Measurements from ENCODE around the gene PRDM5.

PRDM5 gene

DNA sequence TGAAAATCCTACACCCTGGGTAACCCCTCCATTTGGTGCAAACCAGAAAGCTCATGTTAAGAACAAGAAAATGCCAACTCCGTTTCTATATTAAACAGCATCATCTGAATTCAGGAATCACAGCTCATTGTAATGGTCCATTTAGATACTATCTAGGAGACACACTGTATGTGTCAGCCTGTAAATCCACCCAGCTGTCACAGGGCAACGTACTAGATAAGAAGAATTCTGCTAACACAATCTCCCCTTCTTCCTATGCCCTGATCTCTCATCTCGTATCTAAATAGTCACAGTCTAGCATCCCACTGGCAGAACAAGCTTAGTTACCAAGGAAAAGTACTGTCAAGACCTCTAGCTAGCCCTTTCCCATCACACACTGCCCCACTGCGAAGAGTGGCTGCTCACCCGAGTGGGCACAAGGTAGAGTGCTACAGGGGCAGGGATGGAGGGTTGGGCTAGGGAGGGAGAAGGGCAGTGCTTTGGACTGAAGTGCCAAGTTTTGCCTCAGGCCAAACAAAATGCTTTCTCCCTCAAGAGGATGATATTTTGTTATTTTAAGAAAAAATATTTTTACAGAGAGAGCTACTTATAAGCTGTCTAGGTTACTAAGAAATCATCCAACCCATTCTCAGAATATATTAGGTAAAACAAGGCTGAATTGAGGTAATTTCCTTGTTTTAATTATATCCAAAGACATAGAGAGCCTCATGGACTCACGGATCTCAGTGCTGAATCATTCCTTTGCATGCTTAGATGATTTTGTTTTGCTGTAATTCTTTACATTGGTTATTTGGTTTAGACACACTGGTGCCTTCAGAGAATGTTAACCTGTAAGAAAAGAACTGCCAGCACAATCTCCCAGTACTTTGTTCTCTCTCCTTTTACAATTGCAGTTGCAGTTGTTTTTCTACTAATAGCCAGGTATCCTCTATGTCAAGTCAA is 196.6 kb downstream of the PRDM5 start:
- TF ChIP-seq, protein P1, sequence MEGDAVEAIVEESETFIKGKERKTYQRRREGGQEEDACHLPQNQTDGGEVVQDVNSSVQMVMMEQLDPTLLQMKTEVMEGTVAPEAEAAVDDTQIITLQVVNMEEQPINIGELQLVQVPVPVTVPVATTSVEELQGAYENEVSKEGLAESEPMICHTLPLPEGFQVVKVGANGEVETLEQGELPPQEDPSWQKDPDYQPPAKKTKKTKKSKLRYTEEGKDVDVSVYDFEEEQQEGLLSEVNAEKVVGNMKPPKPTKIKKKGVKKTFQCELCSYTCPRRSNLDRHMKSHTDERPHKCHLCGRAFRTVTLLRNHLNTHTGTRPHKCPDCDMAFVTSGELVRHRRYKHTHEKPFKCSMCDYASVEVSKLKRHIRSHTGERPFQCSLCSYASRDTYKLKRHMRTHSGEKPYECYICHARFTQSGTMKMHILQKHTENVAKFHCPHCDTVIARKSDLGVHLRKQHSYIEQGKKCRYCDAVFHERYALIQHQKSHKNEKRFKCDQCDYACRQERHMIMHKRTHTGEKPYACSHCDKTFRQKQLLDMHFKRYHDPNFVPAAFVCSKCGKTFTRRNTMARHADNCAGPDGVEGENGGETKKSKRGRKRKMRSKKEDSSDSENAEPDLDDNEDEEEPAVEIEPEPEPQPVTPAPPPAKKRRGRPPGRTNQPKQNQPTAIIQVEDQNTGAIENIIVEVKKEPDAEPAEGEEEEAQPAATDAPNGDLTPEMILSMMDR (IDR thresholded peaks at IDR 0.05; ENCODE audit: low read length, missing control alignments) = no peak
- H3K4me3 ChIP-seq (replicated peaks; ENCODE audit: low read depth, low read length) = no peak overlapping the region
- DNase-seq (ENCODE audit: low read depth) = no peak

DNA sequence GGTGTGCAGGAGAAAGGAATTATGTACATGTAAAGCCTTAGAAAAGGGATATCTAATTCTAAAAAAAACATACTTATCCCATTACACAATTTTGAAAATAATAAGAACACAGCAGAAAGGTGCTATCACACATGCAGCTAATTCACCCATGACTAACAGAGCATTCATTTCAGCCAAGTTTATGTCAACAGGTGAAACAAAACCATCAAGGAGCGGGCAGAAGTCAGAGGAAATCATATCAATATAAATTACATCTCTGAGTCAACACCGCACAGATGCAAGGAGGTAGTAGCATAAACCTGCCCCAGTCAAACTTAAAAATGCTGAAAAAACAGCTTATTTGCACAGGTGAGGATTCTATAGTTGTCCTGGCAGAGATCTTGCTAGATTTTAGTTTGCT is 197.9 kb downstream of the PRDM5 start:
- no peak overlapping the region for H3K4me3 ChIP-seq (replicated peaks; ENCODE audit: low read depth, low read length)
- DNase-seq (ENCODE audit: low read depth) = no peak
- TF ChIP-seq, protein P1 (IDR thresholded peaks at IDR 0.05; ENCODE audit: low read length, missing control alignments) = no peak

GRCh38 chr4:120723986-120724385 is 198.5 kb downstream of the PRDM5 start:
- TF ChIP-seq, protein P1 (IDR thresholded peaks at IDR 0.05; ENCODE audit: low read length, missing control alignments) = no peak
- peak; percentile 12 for DNase-seq (ENCODE audit: low read depth)
- no peak overlapping the region for H3K4me3 ChIP-seq (replicated peaks; ENCODE audit: low read depth, low read length)

GRCh38 chr4:120723105-120723504 is 199.4 kb downstream of the PRDM5 start:
- no peak overlapping the region for H3K4me3 ChIP-seq (replicated peaks; ENCODE audit: low read depth, low read length)
- TF ChIP-seq, protein P1 (IDR thresholded peaks at IDR 0.05; ENCODE audit: low read length, missing control alignments) = no peak
- DNase-seq (ENCODE audit: low read depth) = peak; percentile 64

DNA sequence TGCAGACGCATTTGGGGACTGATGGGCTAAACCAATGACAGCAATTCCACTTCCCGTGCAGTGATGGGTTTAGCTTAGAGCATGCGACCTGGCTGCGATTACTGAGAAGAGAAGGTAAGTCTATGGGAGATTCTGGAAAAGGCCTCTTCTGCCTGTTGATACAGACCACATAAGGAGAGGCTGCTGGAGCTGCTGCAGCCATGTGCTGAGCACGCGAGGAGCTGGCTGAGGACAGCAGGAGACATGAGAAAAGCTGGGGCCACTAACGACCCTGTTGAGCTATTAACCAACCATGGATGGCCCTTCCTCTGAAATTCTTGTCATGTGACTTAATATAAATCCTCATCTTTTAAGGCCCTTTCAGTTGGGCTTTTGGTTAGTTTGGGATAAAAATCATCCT is 199.9 kb downstream of the PRDM5 start:
- TF ChIP-seq, protein P1 (IDR thresholded peaks at IDR 0.05; ENCODE audit: low read length, missing control alignments) = no peak
- DNase-seq (ENCODE audit: low read depth) = no peak
- no peak overlapping the region for H3K4me3 ChIP-seq (replicated peaks; ENCODE audit: low read depth, low read length)

- TF ChIP-seq, protein P1 (IDR thresholded peaks at IDR 0.05; ENCODE audit: low read length, missing control alignments) = no peak
- no peak overlapping the region for H3K4me3 ChIP-seq (replicated peaks; ENCODE audit: low read depth, low read length)
- no peak for DNase-seq (ENCODE audit: low read depth)
These were observed 202.1 kb downstream of the PRDM5 start for GRCh38 chr4:120720354-120720934.
